ENCODE measurements around the gene FOXN3. TPM values are rescaled to one million over a fixed set of nuclear protein-coding genes. Genes with fewer than 3 reads are reported as not detected.

Gene FOXN3
- polyA plus RNA-seq, 1 donor from 2014 or later: 10.3 TPM

- no peaks in the 10 kb centered on the region for H4K20me1 ChIP-seq (ENCODE audit: insufficient read depth)
- TF ChIP-seq EZH2 (IDR thresholded peaks at IDR 0.05; ENCODE audit: borderline replicate concordance, insufficient read depth, low read length, poor library complexity, severe bottlenecking) (no peak), TAF1 (IDR thresholded peaks at IDR 0.05; ENCODE audit: low read depth) (no peak), RAD21 (conservative IDR thresholded peaks at IDR 0.05) (no peak), MXI1 (conservative IDR thresholded peaks at IDR 0.05; ENCODE audit: poor library complexity, severe bottlenecking) (no peak), REST (IDR thresholded peaks at IDR 0.05; ENCODE audit: borderline replicate concordance) (no peak), CTCF (IDR thresholded peaks at IDR 0.05; ENCODE audit: poor library complexity, severe bottlenecking) (no peak), POLR2AphosphoS5 (IDR thresholded peaks at IDR 0.05) (no peak), EP300 (conservative IDR thresholded peaks at IDR 0.05; ENCODE audit: poor library complexity, severe bottlenecking) (no peak), SMC3 (conservative IDR thresholded peaks at IDR 0.05; ENCODE audit: poor library complexity) (no peak)
- H3K27me3 ChIP-seq (ENCODE audit: insufficient read depth, low read depth, low read length): no peaks in the 10 kb centered on the region
- H3K4me2 ChIP-seq (ENCODE audit: low read length): no peak overlapping the region
- no peaks in the 10 kb centered on the region for H3K9me3 ChIP-seq (ENCODE audit: low read length)
- no peak overlapping the region for H3K4me3 ChIP-seq (ENCODE audit: low read length)
- no peaks in the 10 kb centered on the region for H3K9me2 ChIP-seq (ENCODE audit: insufficient read depth, low read length)
- H2AFZ ChIP-seq (ENCODE audit: low read depth, low read length): no peak overlapping the region
- no peak overlapping the region for H3K27ac ChIP-seq (ENCODE audit: low read length)
- H3K36me3 ChIP-seq (ENCODE audit: insufficient read depth, low read length): no peaks in the 10 kb centered on the region
- H3K9ac ChIP-seq (ENCODE audit: low read length): no peak overlapping the region
- peaks cover 16% of the 10 kb centered on the region for H3F3A ChIP-seq (ENCODE audit: insufficient read depth, low read length, poor library complexity, severe bottlenecking)
- H3K79me2 ChIP-seq (replicated peaks; ENCODE audit: insufficient read depth, low read length): peaks cover 36% of the 10 kb centered on the region
Observed at GRCh38 chr14:89353766-89354113, 63.3 kb downstream of the FOXN3 start.

- Histone ChIP-seq H3K79me2 (replicated peaks; ENCODE audit: insufficient read depth, low read length) (peaks cover 36% of the 10 kb centered on the region), H3K27me3 (ENCODE audit: insufficient read depth, low read depth, low read length) (no peaks in the 10 kb centered on the region), H3K9me3 (ENCODE audit: low read length) (no peaks in the 10 kb centered on the region), H3K36me3 (ENCODE audit: insufficient read depth, low read length) (no peaks in the 10 kb centered on the region), H3K9ac (ENCODE audit: low read length) (no peak overlapping the region), H3K4me2 (ENCODE audit: low read length) (no peak overlapping the region), H3F3A (ENCODE audit: insufficient read depth, low read length, poor library complexity, severe bottlenecking) (peaks cover 22% of the 10 kb centered on the region), H3K9me2 (ENCODE audit: insufficient read depth, low read length) (no peaks in the 10 kb centered on the region), H3K4me3 (ENCODE audit: low read length) (peak overlapping the region; percentile 55), H2AFZ (ENCODE audit: low read depth, low read length) (no peak overlapping the region), H4K20me1 (ENCODE audit: insufficient read depth) (no peaks in the 10 kb centered on the region), H3K27ac (ENCODE audit: low read length) (no peak overlapping the region)
- no peak for TF ChIP-seq RAD21 (conservative IDR thresholded peaks at IDR 0.05)
- no peak for TF ChIP-seq MXI1 (conservative IDR thresholded peaks at IDR 0.05; ENCODE audit: poor library complexity, severe bottlenecking)
- TF ChIP-seq EP300 (conservative IDR thresholded peaks at IDR 0.05; ENCODE audit: poor library complexity, severe bottlenecking): no peak
Observed at GRCh38 chr14:89352976-89353765, 63.9 kb downstream of the FOXN3 start.

Measured in neural cell (in vitro differentiated cells).